ENCODE data around the gene SLC1A3. TPM values are rescaled to one million over a fixed set of nuclear protein-coding genes. Genes with fewer than 3 reads are reported as not detected.

The SLC1A3 gene
- total RNA-seq, 4 donors from 2014 or later = 11.3 to 26.5 (median 21.2) TPM

- no peaks in the 10 kb centered on the region for H3K36me3 ChIP-seq
- no peak overlapping the region for H3K4me3 ChIP-seq
- DNase-seq (ENCODE audit: extremely low spot score) = no peak
- no peak overlapping the region for H3K27ac ChIP-seq (replicated peaks in 1 of 4)
- intact Hi-C loops (cut with DNase I) = no loop called here
- no peaks in the 10 kb centered on the region for H3K9me3 ChIP-seq
- TF ChIP-seq, protein P1, sequence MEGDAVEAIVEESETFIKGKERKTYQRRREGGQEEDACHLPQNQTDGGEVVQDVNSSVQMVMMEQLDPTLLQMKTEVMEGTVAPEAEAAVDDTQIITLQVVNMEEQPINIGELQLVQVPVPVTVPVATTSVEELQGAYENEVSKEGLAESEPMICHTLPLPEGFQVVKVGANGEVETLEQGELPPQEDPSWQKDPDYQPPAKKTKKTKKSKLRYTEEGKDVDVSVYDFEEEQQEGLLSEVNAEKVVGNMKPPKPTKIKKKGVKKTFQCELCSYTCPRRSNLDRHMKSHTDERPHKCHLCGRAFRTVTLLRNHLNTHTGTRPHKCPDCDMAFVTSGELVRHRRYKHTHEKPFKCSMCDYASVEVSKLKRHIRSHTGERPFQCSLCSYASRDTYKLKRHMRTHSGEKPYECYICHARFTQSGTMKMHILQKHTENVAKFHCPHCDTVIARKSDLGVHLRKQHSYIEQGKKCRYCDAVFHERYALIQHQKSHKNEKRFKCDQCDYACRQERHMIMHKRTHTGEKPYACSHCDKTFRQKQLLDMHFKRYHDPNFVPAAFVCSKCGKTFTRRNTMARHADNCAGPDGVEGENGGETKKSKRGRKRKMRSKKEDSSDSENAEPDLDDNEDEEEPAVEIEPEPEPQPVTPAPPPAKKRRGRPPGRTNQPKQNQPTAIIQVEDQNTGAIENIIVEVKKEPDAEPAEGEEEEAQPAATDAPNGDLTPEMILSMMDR (IDR thresholded peaks at IDR 0.05) = no peak
- WGBS = 78% methylated on average over 8 of the region's 8 CpGs
- peaks cover 4 to 14% (median 5%) of the 10 kb centered on the region in 4 donors for H3K4me1 ChIP-seq
- H3K27me3 ChIP-seq = no peaks in the 10 kb centered on the region
Measured at GRCh38 chr5:36619012-36619635, 12.7 kb downstream of the SLC1A3 start.

GRCh38 chr5:36621985-36622384, 15.6 kb downstream of the SLC1A3 start:
- Histone ChIP-seq H3K4me1 (no peaks in the 10 kb centered on the region), H3K36me3 (no peaks in the 10 kb centered on the region), H3K27me3 (no peaks in the 10 kb centered on the region), H3K9me3 (no peaks in the 10 kb centered on the region), H3K4me3 (no peak overlapping the region), H3K27ac (replicated peaks in 1 of 4) (no peak overlapping the region)
- intact Hi-C loops (cut with DNase I) = no loop called here
- no peak for DNase-seq (ENCODE audit: extremely low spot score)
- TF ChIP-seq, protein P1 (IDR thresholded peaks at IDR 0.05) = no peak
- TF ChIP-seq POLR2AphosphoS5 (IDR thresholded peaks at IDR 0.05) (no peak), EP300 (IDR thresholded peaks at IDR 0.05) (no peak), POLR2A (IDR thresholded peaks at IDR 0.05; ENCODE audit: low read depth) (no peak)
- WGBS = 82% methylated on average over 5 of the region's 6 CpGs

- WGBS = 70% methylated on average over 9 of the region's 9 CpGs
- no peaks in the 10 kb centered on the region for H3K4me1 ChIP-seq
- no peak overlapping the region for H3K4me3 ChIP-seq
- no peaks in the 10 kb centered on the region for H3K27me3 ChIP-seq
- no peak overlapping the region for H3K27ac ChIP-seq (replicated peaks in 1 of 4)
- intact Hi-C loops (cut with DNase I) = no loop called here
- TF ChIP-seq, protein P1 (IDR thresholded peaks at IDR 0.05) = no peak
- no peak for TF ChIP-seq EP300 (IDR thresholded peaks at IDR 0.05)
- TF ChIP-seq POLR2A (IDR thresholded peaks at IDR 0.05; ENCODE audit: low read depth) = no peak
- no peak for TF ChIP-seq POLR2AphosphoS5 (IDR thresholded peaks at IDR 0.05)
- H3K9me3 ChIP-seq = no peaks in the 10 kb centered on the region
- no peaks in the 10 kb centered on the region for H3K36me3 ChIP-seq
- DNase-seq (ENCODE audit: extremely low spot score) = no peak
Measured at GRCh38 chr5:36623832-36624231, 17.4 kb downstream of the SLC1A3 start.

- 73% methylated on average over 8 of the region's 8 CpGs for WGBS
- TF ChIP-seq, protein P1 (IDR thresholded peaks at IDR 0.05) = no peak
- no peak for TF ChIP-seq POLR2AphosphoS5 (IDR thresholded peaks at IDR 0.05)
- TF ChIP-seq POLR2A (IDR thresholded peaks at IDR 0.05; ENCODE audit: low read depth) = no peak
- TF ChIP-seq EP300 (IDR thresholded peaks at IDR 0.05) = no peak
- H3K9me3 ChIP-seq = no peaks in the 10 kb centered on the region
- H3K27me3 ChIP-seq = no peaks in the 10 kb centered on the region
- no peaks in the 10 kb centered on the region for H3K36me3 ChIP-seq
- H3K27ac ChIP-seq (replicated peaks in 1 of 4) = no peak overlapping the region
- no peaks in the 10 kb centered on the region for H3K4me1 ChIP-seq
- no peak overlapping the region for H3K4me3 ChIP-seq
- intact Hi-C loops (cut with DNase I) = no loop called here
- no peak for DNase-seq (ENCODE audit: extremely low spot score)
Measured at GRCh38 chr5:36624277-36624676, 17.9 kb downstream of the SLC1A3 start.

GRCh38 chr5:36628695-36629094, 22.3 kb downstream of the SLC1A3 start:
- no peak for DNase-seq (ENCODE audit: extremely low spot score)
- TF ChIP-seq, protein P1 (IDR thresholded peaks at IDR 0.05) = no peak
- no peak for TF ChIP-seq EP300 (IDR thresholded peaks at IDR 0.05)
- no peaks in the 10 kb centered on the region for H3K27me3 ChIP-seq
- H3K27ac ChIP-seq (replicated peaks in 1 of 4) = no peak overlapping the region
- no peak overlapping the region for H3K4me3 ChIP-seq
- intact Hi-C loops (cut with DNase I) = no loop called here
- H3K36me3 ChIP-seq = no peaks in the 10 kb centered on the region
- no peaks in the 10 kb centered on the region for H3K9me3 ChIP-seq
- peaks cover 0 to 17% (median 0%) of the 10 kb centered on the region in 4 donors for H3K4me1 ChIP-seq
- 80% methylated on average over 2 of the region's 2 CpGs for WGBS
